HG03097 (cell line): ENCODE measurements around the gene MARF1.

Source experiments
- ATAC-seq: cut with Tn5 transposase; IDR thresholded peaks from one replicate; pipeline ENCODE4 v1.9.1; 2021; ENCODE audit not compliant: unreplicated experiment, low FRiP score

MARF1 gene

DNA sequence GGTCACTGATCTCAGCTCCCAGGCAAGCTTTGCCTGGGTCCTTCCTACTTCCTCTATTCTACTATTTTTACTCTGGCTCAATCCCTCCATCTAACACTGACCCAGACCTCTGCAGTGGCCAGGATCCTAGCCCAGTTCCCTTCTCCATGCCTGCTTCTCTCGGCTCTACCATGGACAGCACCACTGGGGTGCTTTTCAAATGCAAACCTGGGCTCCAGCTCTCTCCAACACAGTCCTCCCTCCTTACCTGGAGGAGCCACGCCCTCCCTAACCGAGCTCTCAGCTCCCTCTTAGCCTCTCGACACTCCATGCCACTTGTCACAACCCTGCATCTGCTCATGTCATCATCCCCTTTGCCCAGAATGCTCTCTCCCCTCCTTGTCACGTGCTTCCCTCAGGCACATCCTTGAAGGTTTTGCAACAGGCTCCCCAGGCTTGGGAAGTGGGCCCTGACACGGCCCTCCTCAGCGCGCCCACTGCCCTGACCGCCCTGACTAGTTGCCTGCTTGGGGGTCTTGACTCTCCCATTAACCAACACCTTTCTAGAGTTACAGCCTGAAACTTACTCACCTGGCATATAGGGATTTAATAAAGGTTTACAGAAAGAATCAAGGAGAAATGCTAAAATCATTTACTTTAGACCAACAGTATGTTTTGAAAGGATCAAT, 41.6 kb downstream of the MARF1 start:
- no peak for ATAC-seq

DNA sequence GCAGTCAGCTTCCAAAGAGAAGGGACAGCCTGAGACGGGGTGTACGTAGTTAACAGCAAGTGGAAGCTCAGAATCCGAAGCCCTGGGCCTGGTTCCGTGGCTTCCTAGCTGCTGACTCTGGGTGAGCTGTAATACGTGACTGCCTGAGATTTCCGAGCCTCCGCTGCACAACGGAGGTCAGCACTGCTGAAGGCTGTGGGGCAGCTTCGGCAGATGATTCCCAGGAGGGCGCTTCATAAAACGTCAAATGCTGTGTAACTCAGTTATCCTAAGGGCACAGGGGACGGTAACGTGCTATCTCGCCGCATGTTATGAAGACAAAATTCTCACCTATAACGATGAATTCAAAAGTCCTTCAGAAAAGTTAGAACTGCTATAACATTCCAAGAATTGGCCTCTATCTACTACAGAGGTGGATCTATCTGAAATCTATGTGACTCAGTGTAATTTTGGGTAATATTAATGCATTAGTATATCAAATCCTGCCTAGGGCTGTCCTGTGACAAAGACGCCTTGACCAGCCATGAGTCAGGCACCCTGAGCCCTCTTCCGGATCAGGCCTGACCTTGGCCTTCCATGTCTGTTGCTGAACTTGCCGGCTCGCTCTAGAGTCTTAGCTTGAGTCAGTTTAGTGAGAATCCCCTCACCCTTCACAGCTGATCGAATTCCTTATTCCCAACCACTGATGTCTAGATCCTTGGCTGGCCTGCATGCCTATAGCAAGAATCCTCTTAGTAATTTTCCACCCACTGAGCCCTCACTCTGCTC, 43.5 kb downstream of the MARF1 start:
- no peak for ATAC-seq

DNA sequence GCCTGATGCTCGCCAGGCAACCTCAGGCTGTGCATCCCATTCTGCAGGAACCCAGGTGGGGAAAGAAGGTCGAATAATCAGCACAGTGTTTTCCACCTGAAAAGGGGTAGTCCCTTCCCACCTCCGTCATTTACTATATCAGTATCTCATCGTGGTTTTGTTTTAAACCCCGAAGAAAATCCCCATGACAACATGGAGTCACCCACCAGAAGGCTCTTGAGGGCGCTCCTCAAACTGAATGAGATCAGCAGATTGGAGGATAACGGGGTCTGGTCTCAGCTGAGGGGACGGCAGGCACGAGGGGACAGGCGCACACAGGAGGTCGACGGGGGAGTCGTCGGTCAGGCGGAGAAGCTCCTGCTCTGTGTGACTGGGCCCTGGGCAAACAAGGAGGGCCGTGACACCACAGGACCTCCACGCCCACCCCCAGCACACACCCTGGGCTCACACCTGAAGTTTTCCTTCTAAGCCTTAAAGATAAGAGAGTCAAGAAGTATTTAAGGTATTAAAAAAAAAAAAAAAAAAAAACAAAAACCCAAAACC, 44.2 kb downstream of the MARF1 start:
- ATAC-seq, result no peak

DNA sequence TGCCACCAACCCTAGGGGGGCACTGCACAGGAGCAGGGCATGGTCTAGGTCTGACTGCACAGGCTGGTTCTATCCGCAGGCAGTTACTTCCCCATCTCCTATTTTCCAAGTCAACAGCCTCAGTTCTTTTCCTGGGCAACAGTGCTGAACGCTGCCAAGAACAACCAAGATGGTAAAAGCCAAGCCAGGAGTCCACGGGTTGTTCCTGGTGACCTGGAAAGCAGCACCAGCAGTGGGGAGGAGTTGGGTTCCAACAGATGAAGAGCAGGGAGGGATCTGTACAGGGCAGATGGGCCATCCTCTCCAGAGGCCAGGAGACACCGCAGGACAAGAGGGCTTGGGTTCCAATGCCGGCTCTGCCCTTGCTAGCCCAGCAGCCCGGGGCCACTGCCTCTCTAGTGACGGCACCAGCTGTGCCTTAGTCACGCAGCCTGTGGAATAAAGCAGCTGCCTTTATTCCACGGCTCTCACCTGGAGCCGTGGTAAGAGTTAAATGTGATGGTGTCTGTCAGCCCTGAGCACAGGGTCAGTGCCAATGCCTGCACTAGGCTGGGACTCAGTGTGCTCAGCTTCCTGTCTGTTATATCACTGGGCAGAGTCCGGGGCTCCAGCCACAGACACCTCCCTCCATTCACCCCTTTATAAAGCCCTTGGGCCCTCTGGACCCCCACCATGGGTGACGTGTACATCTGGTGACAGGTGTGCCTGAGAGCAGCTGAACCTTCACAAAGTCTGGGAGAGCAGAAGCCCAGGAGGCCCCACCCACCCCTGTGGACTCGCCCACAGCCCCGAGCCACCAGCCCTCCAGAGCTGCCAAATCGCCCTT, 44.9 kb downstream of the MARF1 start:
- ATAC-seq, result no peak

GRCh38 chr16:15597135-15597534, 45.8 kb downstream of the MARF1 start:
- no peak for ATAC-seq

DNA sequence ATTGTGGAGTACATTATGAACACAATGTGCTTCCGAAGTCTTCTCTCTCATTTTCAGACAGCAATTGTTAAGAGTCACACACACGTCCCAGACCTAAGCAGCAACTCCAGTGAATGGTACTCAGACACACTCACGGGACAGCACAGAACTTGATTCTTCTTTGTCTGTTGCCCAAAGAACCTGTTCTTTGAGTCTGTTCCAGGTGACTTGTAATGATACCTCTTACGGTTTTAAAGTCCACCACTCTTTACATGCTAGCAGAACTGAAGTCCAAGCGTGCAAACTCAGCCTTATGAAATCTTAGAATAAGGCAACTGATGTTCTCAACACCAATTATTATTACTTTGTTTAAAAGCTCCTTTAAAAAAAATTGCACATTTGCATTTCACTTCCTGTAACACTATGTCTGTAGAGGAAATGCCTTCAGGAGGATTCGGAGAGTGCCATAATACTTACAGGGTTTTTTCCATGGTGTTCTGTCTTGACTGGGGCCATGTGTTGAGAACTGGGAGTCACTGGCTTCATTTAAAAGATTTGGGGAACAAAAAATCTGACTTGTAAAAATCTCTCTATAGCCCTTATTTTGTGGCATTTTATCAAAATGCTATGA, 48.1 kb downstream of the MARF1 start:
- no peak for ATAC-seq

GRCh38 chr16:15593235-15593634, 49.7 kb downstream of the MARF1 start:
- no peak for ATAC-seq

DNA sequence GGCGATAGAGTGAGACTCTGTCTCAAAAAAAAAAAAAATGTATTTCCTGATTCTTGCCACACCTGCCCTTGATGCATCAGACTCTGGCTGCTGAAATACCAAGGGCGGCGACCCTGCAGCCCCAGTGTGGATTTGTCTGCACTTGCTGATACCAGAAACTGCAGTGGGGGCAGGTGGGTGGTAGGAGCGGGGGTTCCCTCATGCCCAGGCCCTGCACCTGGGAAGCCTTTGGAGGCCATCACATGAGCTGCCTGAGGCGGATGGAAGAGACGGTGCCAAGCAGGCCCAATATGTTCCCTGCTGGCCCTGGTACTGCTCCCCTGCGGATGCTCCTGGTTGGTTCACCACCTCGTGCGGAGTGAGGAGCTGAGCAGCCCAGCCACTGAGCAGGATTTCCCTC, 50.6 kb downstream of the MARF1 start:
- no peak for ATAC-seq

GRCh38 chr16:15587152-15587825, 55.7 kb downstream of the MARF1 start:
- no peak for ATAC-seq

DNA sequence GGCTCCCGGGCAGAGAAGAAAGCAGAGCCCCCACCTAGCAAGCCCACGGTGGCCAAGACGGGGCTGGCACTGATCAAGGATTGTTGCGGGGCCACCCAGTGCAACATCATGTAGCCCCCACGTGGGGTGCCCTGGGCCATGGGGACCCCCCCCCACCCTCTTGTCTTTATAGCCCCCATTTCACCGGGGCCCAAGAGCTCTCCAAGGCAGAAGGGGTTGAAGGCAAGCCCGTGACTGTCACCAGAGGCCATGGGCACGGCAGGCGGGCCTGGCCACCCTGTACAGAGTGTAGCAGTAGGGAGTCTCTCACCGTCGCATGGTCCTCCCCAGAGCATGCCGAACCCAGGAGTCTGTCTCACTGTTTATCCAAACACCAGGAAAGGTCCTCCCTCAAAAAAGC, 56.2 kb downstream of the MARF1 start:
- no peak for ATAC-seq

GRCh38 chr16:15585956-15586355, 57.0 kb downstream of the MARF1 start:
- no peak for ATAC-seq

DNA sequence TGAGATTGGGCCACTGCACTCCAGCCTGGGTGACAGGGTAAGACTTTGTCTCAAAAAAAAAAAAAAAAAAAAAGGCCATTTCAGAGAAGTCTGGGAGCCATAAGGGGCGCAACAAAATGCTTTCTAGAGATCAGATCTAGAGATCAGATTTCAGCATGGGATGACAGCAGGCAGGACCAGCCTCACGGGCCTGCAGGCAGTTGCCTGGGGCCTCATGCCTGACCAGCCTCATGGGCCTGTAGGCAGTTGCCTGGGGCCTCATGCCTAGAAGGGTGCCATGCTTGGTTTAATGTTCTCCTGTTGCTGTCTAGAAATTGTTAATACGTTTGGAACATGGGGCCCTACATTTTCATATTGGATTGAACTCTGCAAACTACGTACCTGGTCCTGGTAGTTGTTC, 59.4 kb downstream of the MARF1 start:
- no peak for ATAC-seq

GRCh38 chr16:15581127-15581815, 61.7 kb downstream of the MARF1 start:
- no peak for ATAC-seq

GRCh38 chr16:15578824-15579223, 64.1 kb downstream of the MARF1 start:
- no peak for ATAC-seq

DNA sequence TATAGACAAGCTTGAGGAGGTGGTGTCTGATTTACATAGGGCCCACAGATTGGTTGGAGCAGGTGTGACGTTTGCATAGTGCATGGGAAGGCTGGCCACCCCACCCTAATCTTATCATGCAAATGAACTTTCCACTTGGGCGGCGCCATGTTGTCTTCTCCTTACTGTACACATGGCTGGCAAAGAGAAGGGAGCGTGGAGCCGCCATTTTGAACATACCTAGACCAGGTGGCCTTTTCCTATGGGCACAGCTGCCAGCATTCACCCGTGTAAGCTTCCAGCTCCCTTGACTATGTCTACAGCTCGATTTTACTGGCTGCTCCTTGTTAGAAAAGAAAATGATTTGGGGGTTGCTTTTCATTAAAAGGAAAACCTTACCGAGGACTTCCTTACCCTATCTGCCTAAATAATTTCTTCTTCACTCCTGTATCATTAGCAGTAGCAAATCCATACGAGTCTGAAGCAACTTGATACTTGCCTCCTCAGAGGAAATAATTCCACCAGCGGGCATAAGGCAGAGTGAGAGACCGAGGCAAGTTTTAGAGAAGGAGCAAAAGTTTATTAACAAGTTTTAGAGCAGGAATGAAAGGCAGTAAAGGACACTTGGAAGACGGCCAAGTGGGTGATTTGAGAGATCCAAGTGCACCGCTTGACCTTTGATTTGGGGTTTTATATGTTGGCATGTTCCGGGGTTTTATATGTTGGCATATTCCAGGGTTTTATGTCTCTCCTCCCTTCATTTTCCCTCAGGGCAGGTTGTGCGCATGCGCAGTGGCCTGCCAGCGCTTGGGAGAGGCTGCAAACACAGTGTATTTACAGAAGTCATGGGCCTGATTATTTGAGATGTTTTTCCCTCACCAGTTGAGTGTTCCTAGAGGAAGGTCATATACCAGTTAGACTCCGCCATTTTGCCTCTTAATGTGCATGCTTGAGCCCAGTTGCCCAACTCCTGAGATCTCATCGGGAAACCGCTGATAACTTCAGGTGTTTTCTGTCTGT, 65.7 kb downstream of the MARF1 start:
- ATAC-seq, result no peak

GRCh38 chr16:15575293-15576049, 67.5 kb downstream of the MARF1 start:
- no peak for ATAC-seq

DNA sequence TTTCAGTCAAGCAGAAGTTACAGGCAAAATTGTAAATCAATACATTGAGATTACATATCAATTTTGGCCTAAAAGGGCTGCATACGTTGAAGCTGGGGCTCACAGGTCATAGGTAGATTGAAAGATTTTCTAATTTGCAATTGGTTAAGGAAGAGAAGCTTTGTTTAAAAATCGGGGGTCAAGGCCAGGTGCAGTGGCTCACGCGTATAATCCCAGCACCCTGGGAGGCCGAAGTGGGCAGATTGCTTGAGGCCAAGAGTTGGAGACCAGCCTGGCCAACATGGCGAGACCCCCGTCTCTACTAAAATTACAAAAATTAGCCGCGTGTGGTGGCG, 68.4 kb downstream of the MARF1 start:
- no peak for ATAC-seq
